SU-DHL-6 (cell line): ENCODE data around the gene DNAJA2.
"Not testable (repeated sequence)": the region's sequence is repeated elsewhere in the genome, so short reads cannot be mapped to it uniquely, and the experiment has no call there.

Experiments used
- H2AFZ ChIP-seq: fragments of 200-600 bp; sonication (generic); 2 replicates; pipeline ENCODE4 v1.6.1; 2014; ENCODE audit warnings: low read depth, mild to moderate bottlenecking, moderate library complexity, mixed read lengths, antibody characterized with exemption, low read length; ENCODE audit not compliant: severe bottlenecking
- H3F3A ChIP-seq: fragments of 200-600 bp; shearing (Covaris generic); 2 replicates; pipeline ENCODE4 v1.6.0; 2016; ENCODE audit warnings: antibody characterized with exemption, mild to moderate bottlenecking; ENCODE audit not compliant: insufficient read depth
- H3K27ac ChIP-seq: fragments of 200-600 bp; sonication (generic); 2 replicates; pipeline ENCODE4 v1.5.1; 2016; ENCODE audit warnings: low read depth, mild to moderate bottlenecking, low read length, moderate library complexity, mixed read lengths
- H3K27me3 ChIP-seq: fragments of 200-600 bp; sonication (generic), shearing (Covaris generic); 2 replicates; pipeline ENCODE4 v1.6.0; 2014; ENCODE audit warnings: mild to moderate bottlenecking, low read length
- H3K36me3 ChIP-seq: fragments of 200-600 bp; sonication (generic); 2 replicates; pipeline ENCODE4 v1.6.1; 2014; ENCODE audit warnings: mild to moderate bottlenecking, low read length, mixed read lengths
- H3K4me2 ChIP-seq: fragments of 300-600, 200-600 bp; shearing (Covaris generic), sonication (generic); 2 replicates; pipeline ENCODE4 v1.6.0; 2014; ENCODE audit warnings: low read length, low read depth, mild to moderate bottlenecking; ENCODE audit not compliant: poor library complexity, severe bottlenecking
- H3K4me3 ChIP-seq: fragments of 200-600 bp; sonication (generic); 2 replicates; pipeline ENCODE4 v1.5.1; 2014; ENCODE audit warnings: antibody characterized with exemption, low read length, mild to moderate bottlenecking, mixed read lengths; ENCODE audit not compliant: insufficient read depth, poor library complexity, severe bottlenecking
- H3K79me2 ChIP-seq: fragments of 200-600 bp; sonication (generic); 2 replicates; pipeline ENCODE4 v1.6.1; 2014; ENCODE audit warnings: mild to moderate bottlenecking, low read length, moderate library complexity; ENCODE audit not compliant: insufficient read depth
- H3K9ac ChIP-seq: fragments of 200-600 bp; sonication (generic); 2 replicates; pipeline ENCODE4 v1.7.0; 2014; ENCODE audit warnings: mild to moderate bottlenecking, low read length
- H3K9me2 ChIP-seq: fragments of 200-600 bp; sonication (generic); replicated peaks from 2 replicates; pipeline ENCODE4 v1.6.1; 2014; ENCODE audit warnings: low read length; ENCODE audit not compliant: insufficient read depth
- H3K9me3 ChIP-seq: fragments of 200-600 bp; sonication (generic); 2 replicates; pipeline ENCODE4 v1.6.1; 2014; ENCODE audit warnings: low read length, mixed read lengths; ENCODE audit not compliant: insufficient read depth
- H4K20me1 ChIP-seq: fragments of 200-600 bp; sonication (generic); 2 replicates; pipeline ENCODE4 v1.6.1; 2014; ENCODE audit warnings: low read depth, mild to moderate bottlenecking, antibody characterized with exemption, low read length, moderate library complexity, mixed read lengths
- CTCF ChIP-seq: fragments of 200-600 bp; sonication (generic); IDR thresholded peaks from one replicate; pipeline ENCODE4 v1.5.1; 2017; ENCODE audit warnings: antibody characterized with exemption, mild to moderate bottlenecking, low read length, moderate library complexity; ENCODE audit not compliant: insufficient read depth, poor library complexity, severe bottlenecking
- EZH2phosphoT487 ChIP-seq: fragments of 200-600 bp; sonication (generic), shearing (Covaris generic); conservative IDR thresholded peaks from 2 replicates; pipeline ENCODE4 v1.6.1; 2018; ENCODE audit warnings: mild to moderate bottlenecking, antibody characterized with exemption, low read length, moderate library complexity, mixed read lengths

DNAJA2 gene

GRCh38 chr16:47008612-47009011, 35.1 kb upstream of the DNAJA2 start:
- Histone ChIP-seq H3K9me3 (no peaks in the 10 kb centered on the region), H3K36me3 (no peaks in the 10 kb centered on the region), H3K9ac (no peak overlapping the region), H3F3A (no peaks in the 10 kb centered on the region), H2AFZ (no peak overlapping the region), H3K9me2 (no peaks in the 10 kb centered on the region; the same call in 1 of the 2 replicates), H4K20me1 (no peaks in the 10 kb centered on the region), H3K4me3 (no peak overlapping the region), H3K27ac (no peak overlapping the region), H3K4me2 (no peak overlapping the region), H3K27me3 (no peaks in the 10 kb centered on the region), H3K79me2 (no peaks in the 10 kb centered on the region)
- TF ChIP-seq EZH2phosphoT487: no peak
- no peak for TF ChIP-seq CTCF

GRCh38 chr16:47008174-47008573, 34.7 kb upstream of the DNAJA2 start:
- H3K9me3 ChIP-seq: no peaks in the 10 kb centered on the region
- H3K9ac ChIP-seq: no peak overlapping the region

GRCh38 chr16:47004652-47005051, 31.2 kb upstream of the DNAJA2 start:
- TF ChIP-seq EZH2phosphoT487: no peak
- TF ChIP-seq CTCF: no peak
- Histone ChIP-seq H3K4me3 (no peak overlapping the region), H3K27me3 (no peaks in the 10 kb centered on the region), H3K9me3 (no peaks in the 10 kb centered on the region), H3K27ac (no peak overlapping the region), H3K36me3 (no peaks in the 10 kb centered on the region), H4K20me1 (no peaks in the 10 kb centered on the region), H3K79me2 (no peaks in the 10 kb centered on the region), H3K9ac (no peak overlapping the region), H3F3A (no peaks in the 10 kb centered on the region), H3K9me2 (no peaks in the 10 kb centered on the region), H2AFZ (no peak overlapping the region), H3K4me2 (no peak overlapping the region)

More at GRCh38 chr16:47008174-47008573, 34.7 kb upstream of the DNAJA2 start:
- H3K79me2 ChIP-seq: no peaks in the 10 kb centered on the region
- no peak overlapping the region for H3K4me3 ChIP-seq
- no peaks in the 10 kb centered on the region for H3K36me3 ChIP-seq
- TF ChIP-seq CTCF: no peak
- TF ChIP-seq EZH2phosphoT487: no peak
- H3K27me3 ChIP-seq: no peaks in the 10 kb centered on the region
- no peaks in the 10 kb centered on the region for H3F3A ChIP-seq
- H3K27ac ChIP-seq: no peak overlapping the region
- H3K4me2 ChIP-seq: no peak overlapping the region
- H4K20me1 ChIP-seq: no peaks in the 10 kb centered on the region
- no peaks in the 10 kb centered on the region; the same call in 1 of the 2 replicates for H3K9me2 ChIP-seq
- no peak overlapping the region for H2AFZ ChIP-seq

- not testable (repeated sequence) for H3K4me3 ChIP-seq, H3K36me3 ChIP-seq, H3K4me2 ChIP-seq, H3K27ac ChIP-seq, H4K20me1 ChIP-seq, H3F3A ChIP-seq, H3K79me2 ChIP-seq, H3K9me3 ChIP-seq, H3K27me3 ChIP-seq, H3K9ac ChIP-seq, H2AFZ ChIP-seq, H3K9me2 ChIP-seq
These were observed 26.6 kb upstream of the DNAJA2 start for GRCh38 chr16:47000066-47000465.
